NB4 (cell line): Measurements from ENCODE around the gene AFF3.

Experiments
- CTCF ChIP-seq: IDR thresholded peaks from one replicate; pipeline ENCODE4 v1.5.1; 2012; ENCODE audit warnings: low read depth, low read length
- POLR2A ChIP-seq: IDR thresholded peaks from 2 replicates; pipeline ENCODE4 v1.6.1; 2011; ENCODE audit warnings: mild to moderate bottlenecking; ENCODE audit not compliant: insufficient read length; ENCODE audit errors: extremely low read depth

DNA sequence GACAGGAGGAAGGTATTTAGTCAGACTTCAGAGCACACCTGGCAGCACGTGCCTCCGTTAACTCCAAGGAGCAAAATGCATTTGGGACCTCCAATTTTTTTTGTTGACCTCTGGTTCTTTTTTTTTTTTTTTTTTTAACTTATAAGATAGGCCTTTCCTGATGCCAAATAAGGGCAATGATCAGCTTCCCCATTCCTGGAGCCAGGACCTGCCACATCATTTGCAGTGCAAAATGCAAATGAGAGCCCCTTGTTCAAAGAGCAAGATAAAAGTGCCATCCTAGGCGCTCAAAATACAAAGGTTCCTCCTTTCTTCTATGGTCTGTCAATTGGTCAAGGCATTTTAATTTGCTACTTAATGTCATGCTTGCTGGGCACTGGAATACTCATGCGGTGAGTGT is 519.4 kb downstream of the AFF3 start:
- no peak for TF ChIP-seq CTCF
- TF ChIP-seq POLR2A = no peak
